GM23248 (cell line): ENCODE data around the gene FATE1. TPM values are rescaled to one million over a fixed set of nuclear protein-coding genes. Genes with fewer than 3 reads are reported as not detected.

Source experiments
- DNase-seq: peaks from one replicate; pipeline ENCODE4 v3.0.0-alpha.2; 2015
- H2AFZ ChIP-seq: fragments of 200-600 bp; sonication (generic); 2 replicates; pipeline ENCODE4 v1.6.1; 2016; ENCODE audit warnings: antibody characterized with exemption
- H3F3A ChIP-seq: fragments of 200-600 bp; sonication (generic); 2 replicates; pipeline ENCODE4 v1.6.1; 2016; ENCODE audit warnings: mild to moderate bottlenecking, antibody characterized with exemption, mixed run types; ENCODE audit not compliant: insufficient read depth
- H3K27ac ChIP-seq: fragments of 200-600 bp; sonication (generic); 2 replicates; pipeline ENCODE4 v1.5.1; 2016; ENCODE audit warnings: mild to moderate bottlenecking
- H3K27me3 ChIP-seq: fragments of 200-600 bp; sonication (generic); replicated peaks from 2 replicates; pipeline ENCODE4 v1.6.1; 2016; ENCODE audit warnings: mild to moderate bottlenecking; ENCODE audit not compliant: insufficient read depth
- H3K36me3 ChIP-seq: fragments of 200-600 bp; sonication (generic); 2 replicates; pipeline ENCODE4 v1.6.1; 2016; ENCODE audit warnings: low read depth, mild to moderate bottlenecking
- H3K4me1 ChIP-seq: fragments of 200-600 bp; sonication (generic); 2 replicates; pipeline ENCODE4 v1.6.1; 2016; ENCODE audit warnings: mild to moderate bottlenecking; ENCODE audit not compliant: insufficient read depth
- H3K4me2 ChIP-seq: fragments of 200-600 bp; sonication (generic); one replicate; pipeline ENCODE4 v1.6.1; 2016; ENCODE audit warnings: mild to moderate bottlenecking; ENCODE audit not compliant: unreplicated experiment
- H3K4me3 ChIP-seq: fragments of 200-600 bp; sonication (generic); 2 replicates; pipeline ENCODE4 v1.5.1; 2016; ENCODE audit warnings: mild to moderate bottlenecking
- H3K79me2 ChIP-seq: fragments of 200-600 bp; sonication (generic); 2 replicates; pipeline ENCODE4 v1.6.1; 2016; ENCODE audit warnings: mild to moderate bottlenecking; ENCODE audit not compliant: insufficient read depth
- H3K9ac ChIP-seq: fragments of 200-600 bp; sonication (generic); 2 replicates; pipeline ENCODE4 v1.6.1; 2016; ENCODE audit warnings: mild to moderate bottlenecking
- H3K9me2 ChIP-seq: fragments of 200-600 bp; sonication (generic); 2 replicates; pipeline ENCODE4 v1.6.1; 2016; ENCODE audit warnings: mixed run types, mild to moderate bottlenecking, moderate library complexity; ENCODE audit not compliant: insufficient read depth
- H3K9me3 ChIP-seq: fragments of 200-600 bp; sonication (generic); one replicate; pipeline ENCODE4 v1.6.1; 2017; ENCODE audit warnings: low read depth
- H4K20me1 ChIP-seq: fragments of 200-600 bp; sonication (generic); 2 replicates; pipeline ENCODE4 v1.6.0; 2016; ENCODE audit not compliant: insufficient read depth
- EZH2 ChIP-seq: fragments of 200-600 bp; sonication (generic); IDR thresholded peaks from 2 replicates; pipeline ENCODE4 v1.6.1; 2018; ENCODE audit warnings: antibody characterized with exemption, mild to moderate bottlenecking; ENCODE audit not compliant: insufficient read depth, poor library complexity, severe bottlenecking
- EZH2phosphoT487 ChIP-seq: fragments of 200-600 bp; sonication (generic); IDR thresholded peaks from 2 replicates; pipeline ENCODE4 v1.6.1; 2018; ENCODE audit warnings: antibody characterized with exemption, moderate library complexity, mild to moderate bottlenecking, low read depth; ENCODE audit not compliant: insufficient read depth
- WGBS, 2 experiments: methylation state at CpG; one replicate each; pipeline ENCODE4 v1.1.6; 2015 to 2017; ENCODE audit warnings: low lambda C conversion rate in 2 of 2, low coverage in 1 of 2; ENCODE audit errors: missing lambda C conversion rate in 2 of 2; 5-methylcytosine and 5-hydroxymethylcytosine counted together
- in situ Hi-C: fragments of 300-500 bp; cut with MboI; formaldehyde crosslinking; loops from 2 replicates; pipeline ENCODE4 v1.15.0; 2020
- polyA plus RNA-seq: library from polyadenylated mRNA; unstranded; fragments of >200 nt; fragmentation: Nextera tagmentation; extraction: Ambion mirVana; gene quantifications from 2 replicates; pipeline ENCODE4 v1.2.1, GENCODE V29; 2016
- total RNA-seq: library from RNA; depleted of rRNA; stranded (reverse); fragments of >200 nt; shearing (Covaris generic); gene quantifications from 2 replicates; pipeline ENCODE4 v1.2.3, GENCODE V29; 2014

The FATE1 gene
- total and polyA plus RNA-seq, 2 experiments from 2014 or later = not detected

DNA sequence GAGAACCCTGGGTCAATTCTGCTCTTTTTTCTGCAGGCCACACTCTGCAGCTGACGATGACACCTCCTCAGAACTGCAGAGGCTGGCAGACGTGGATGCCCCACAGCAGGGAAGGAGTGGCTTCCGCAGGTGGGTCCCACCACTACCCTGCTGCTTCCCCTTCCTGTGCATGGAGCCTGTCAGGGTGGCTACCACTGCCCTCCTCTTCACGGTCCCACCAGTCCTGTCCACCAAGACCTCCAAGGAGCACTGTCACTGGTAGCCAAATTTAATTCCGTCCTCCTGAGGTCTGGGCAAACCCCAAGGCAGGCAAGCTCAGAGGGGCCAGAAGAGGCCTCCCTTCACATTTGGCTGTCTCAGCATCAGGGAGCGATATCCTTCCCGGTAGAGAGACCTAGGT lies 22.9 kb downstream of the FATE1 start:
- in situ Hi-C loops = no loop called here
- TF ChIP-seq EZH2 (no peak), EZH2phosphoT487 (no peak)

DNA sequence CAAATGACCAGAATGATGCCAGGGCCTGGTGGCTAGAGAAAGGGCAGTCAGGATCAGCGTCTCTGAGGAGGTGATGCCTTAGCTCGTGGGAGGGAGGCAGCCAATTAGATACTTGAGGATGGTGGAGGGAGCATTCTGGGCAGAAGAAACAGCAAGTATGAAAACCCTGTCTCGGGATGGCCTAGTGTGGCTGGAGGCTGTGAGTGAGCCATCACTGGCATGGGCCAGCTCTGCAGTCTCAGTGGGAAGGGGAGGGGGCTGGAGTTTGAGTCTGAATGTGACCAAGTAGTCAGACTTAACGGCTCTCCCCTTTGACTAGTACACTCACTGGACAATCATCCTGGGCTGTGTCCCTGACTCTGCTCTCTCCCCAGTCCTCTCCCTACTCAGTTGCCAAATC lies 25.8 kb downstream of the FATE1 start:
- WGBS, 2 experiments = 22 to 43% methylated on average over 4 of the region's 4 CpGs
- no peak overlapping the region for H3K9ac ChIP-seq
- H3K9me3 ChIP-seq = no peaks in the 10 kb centered on the region
- no peak overlapping the region for H3K27ac ChIP-seq
- no peaks in the 10 kb centered on the region for H3K9me2 ChIP-seq
- H3K36me3 ChIP-seq = no peaks in the 10 kb centered on the region
- DNase-seq = no peak
- H3K79me2 ChIP-seq = no peaks in the 10 kb centered on the region
- no peaks in the 10 kb centered on the region for H4K20me1 ChIP-seq
- no peaks in the 10 kb centered on the region for H3K27me3 ChIP-seq
- no peaks in the 10 kb centered on the region for H3F3A ChIP-seq
- in situ Hi-C loops = no loop called here
- H3K4me2 ChIP-seq = no peak overlapping the region
- H3K4me3 ChIP-seq = no peak overlapping the region
- TF ChIP-seq EZH2phosphoT487 = no peak
- TF ChIP-seq EZH2 = no peak
- no peak overlapping the region for H2AFZ ChIP-seq
- no peaks in the 10 kb centered on the region for H3K4me1 ChIP-seq

More for the DNA sequence above, 22.9 kb downstream of the FATE1 start:
- Histone ChIP-seq H3K4me2 (no peak overlapping the region), H4K20me1 (no peaks in the 10 kb centered on the region), H3F3A (no peaks in the 10 kb centered on the region), H3K9me2 (no peaks in the 10 kb centered on the region), H3K4me3 (no peak overlapping the region), H3K27ac (no peak overlapping the region), H3K36me3 (no peaks in the 10 kb centered on the region), H3K79me2 (no peaks in the 10 kb centered on the region), H2AFZ (no peak overlapping the region), H3K9me3 (no peaks in the 10 kb centered on the region), H3K27me3 (no peaks in the 10 kb centered on the region), H3K4me1 (no peaks in the 10 kb centered on the region), H3K9ac (no peak overlapping the region)
- WGBS, 2 experiments = 28 to 35% methylated on average over 3 to 7 of the region's 7 CpGs
- DNase-seq = no peak

DNA sequence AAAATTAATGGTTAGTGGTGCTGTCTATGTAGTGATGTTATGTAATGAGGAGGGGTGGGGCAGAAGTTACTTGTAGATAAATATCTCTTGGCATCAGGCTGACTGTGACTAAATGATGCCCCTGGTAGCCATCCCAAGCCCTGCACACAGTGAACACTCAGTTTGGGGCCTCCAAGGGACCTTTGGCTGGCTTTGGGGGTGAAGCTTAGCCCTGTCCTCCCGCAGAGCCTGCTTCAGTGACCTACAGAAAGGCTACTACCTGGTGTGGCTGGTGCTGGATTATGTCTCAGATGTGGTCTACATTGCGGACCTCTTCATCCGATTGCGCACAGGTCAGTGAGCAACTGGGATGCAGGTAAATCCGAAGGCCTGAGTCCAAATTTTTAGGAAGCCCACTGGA lies 26.5 kb downstream of the FATE1 start:
- no peak overlapping the region for H3K4me2 ChIP-seq
- no peak overlapping the region for H3K9ac ChIP-seq
- no peaks in the 10 kb centered on the region for H3F3A ChIP-seq
- H3K9me3 ChIP-seq = no peaks in the 10 kb centered on the region
- in situ Hi-C loops = no loop called here
- H3K27me3 ChIP-seq = no peaks in the 10 kb centered on the region
- no peak overlapping the region for H3K4me3 ChIP-seq
- DNase-seq = no peak
- no peaks in the 10 kb centered on the region for H3K36me3 ChIP-seq
- no peaks in the 10 kb centered on the region for H3K9me2 ChIP-seq
- H2AFZ ChIP-seq = no peak overlapping the region
- no peaks in the 10 kb centered on the region for H3K79me2 ChIP-seq
- TF ChIP-seq EZH2 (no peak), EZH2phosphoT487 (no peak)
- no peaks in the 10 kb centered on the region for H3K4me1 ChIP-seq
- WGBS, 2 experiments = 51 to 67% methylated on average over 5 of the region's 5 CpGs
- H4K20me1 ChIP-seq = no peaks in the 10 kb centered on the region
- H3K27ac ChIP-seq = no peak overlapping the region

DNA sequence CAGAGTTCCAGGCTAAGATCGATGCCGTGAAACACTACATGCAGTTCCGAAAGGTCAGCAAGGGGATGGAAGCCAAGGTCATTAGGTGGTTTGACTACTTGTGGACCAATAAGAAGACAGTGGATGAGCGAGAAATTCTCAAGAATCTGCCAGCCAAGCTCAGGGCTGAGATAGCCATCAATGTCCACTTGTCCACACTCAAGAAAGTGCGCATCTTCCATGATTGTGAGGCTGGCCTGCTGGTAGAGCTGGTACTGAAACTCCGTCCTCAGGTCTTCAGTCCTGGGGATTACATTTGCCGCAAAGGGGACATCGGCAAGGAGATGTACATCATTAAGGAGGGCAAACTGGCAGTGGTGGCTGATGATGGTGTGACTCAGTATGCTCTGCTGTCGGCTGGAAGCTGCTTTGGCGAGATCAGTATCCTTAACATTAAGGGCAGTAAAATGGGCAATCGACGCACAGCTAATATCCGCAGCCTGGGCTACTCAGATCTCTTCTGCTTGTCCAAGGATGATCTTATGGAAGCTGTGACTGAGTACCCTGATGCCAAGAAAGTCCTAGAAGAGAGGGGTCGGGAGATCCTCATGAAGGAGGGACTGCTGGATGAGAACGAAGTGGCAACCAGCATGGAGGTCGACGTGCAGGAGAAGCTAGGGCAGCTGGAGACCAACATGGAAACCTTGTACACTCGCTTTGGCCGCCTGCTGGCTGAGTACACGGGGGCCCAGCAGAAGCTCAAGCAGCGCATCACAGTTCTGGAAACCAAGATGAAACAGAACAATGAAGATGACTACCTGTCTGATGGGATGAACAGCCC lies 28.0 kb downstream of the FATE1 start:
- Histone ChIP-seq H3K9me3 (no peaks in the 10 kb centered on the region), H3K27me3 (no peaks in the 10 kb centered on the region), H3K9ac (no peak overlapping the region), H3K27ac (no peak overlapping the region), H3K4me2 (no peak overlapping the region), H3K79me2 (no peaks in the 10 kb centered on the region), H3K9me2 (no peaks in the 10 kb centered on the region), H3F3A (no peaks in the 10 kb centered on the region), H3K4me3 (no peak overlapping the region), H3K4me1 (no peaks in the 10 kb centered on the region), H2AFZ (no peak overlapping the region), H3K36me3 (no peaks in the 10 kb centered on the region), H4K20me1 (no peaks in the 10 kb centered on the region)
- in situ Hi-C loops = no loop called here
- TF ChIP-seq EZH2phosphoT487 = no peak
- TF ChIP-seq EZH2 = no peak
- no peak for DNase-seq
- WGBS, 2 experiments = 71 to 73% methylated on average over 19 to 21 of the region's 21 CpGs

DNA sequence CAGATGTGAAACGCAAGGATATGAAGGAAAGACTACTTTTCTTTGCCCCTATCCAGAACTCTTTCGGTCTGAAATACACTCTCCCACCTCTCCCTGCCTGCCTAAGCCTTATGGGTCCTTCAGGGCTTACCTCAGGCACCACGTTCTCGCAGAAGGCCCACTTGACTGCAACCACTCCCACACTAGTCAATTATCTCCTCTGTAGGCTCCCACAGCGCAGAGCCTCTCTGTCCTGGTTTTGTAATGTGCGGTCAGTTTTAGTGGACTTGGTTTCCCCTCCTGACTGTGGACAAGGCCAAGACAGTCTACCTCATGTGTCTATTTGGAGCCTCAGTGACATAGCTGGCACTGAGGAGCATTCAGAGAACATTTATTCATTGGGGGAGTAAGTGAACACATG lies 29.8 kb downstream of the FATE1 start:
- Histone ChIP-seq H3F3A (no peaks in the 10 kb centered on the region), H3K9me2 (no peaks in the 10 kb centered on the region), H3K9ac (no peak overlapping the region), H3K27ac (no peak overlapping the region), H3K27me3 (no peaks in the 10 kb centered on the region), H3K36me3 (no peaks in the 10 kb centered on the region), H3K79me2 (no peaks in the 10 kb centered on the region), H2AFZ (no peak overlapping the region), H3K4me3 (no peak overlapping the region), H3K4me1 (no peaks in the 10 kb centered on the region), H4K20me1 (no peaks in the 10 kb centered on the region), H3K9me3 (no peaks in the 10 kb centered on the region), H3K4me2 (no peak overlapping the region)
- DNase-seq = no peak
- in situ Hi-C loops = no loop called here
- TF ChIP-seq EZH2phosphoT487 = no peak
- TF ChIP-seq EZH2 = no peak
- 59 to 63% methylated on average over 6 of the region's 6 CpGs for WGBS, 2 experiments
